Mesenchymal stem cell (in vitro differentiated cells and primary cell): ENCODE measurements around the gene PROSER2.
A peak's percentile ranks its signal among the peaks of the same experiment; 100 is the strongest.
"Not testable (repeated sequence)": the region's sequence is repeated elsewhere in the genome, so short reads cannot be mapped to it uniquely, and the experiment has no call there.

Experiments used
- DNase-seq: peaks from one replicate; pipeline ENCODE4 v3.0.0-alpha.2; 2013
- H2AFZ ChIP-seq: one replicate; pipeline ENCODE4 v1.6.1; 2013; ENCODE audit warnings: low read depth, mild to moderate bottlenecking, control low read depth, inconsistent platforms, low read length, moderate library complexity
- H2AK5ac ChIP-seq: 2 replicates; pipeline ENCODE4 v1.6.1; 2013; ENCODE audit warnings: low read length, moderate library complexity, mild to moderate bottlenecking, inconsistent platforms; ENCODE audit not compliant: severe bottlenecking
- H2BK120ac ChIP-seq: one replicate; pipeline ENCODE4 v1.6.1; 2013; ENCODE audit warnings: low read depth, mild to moderate bottlenecking, inconsistent platforms, low read length, moderate library complexity
- H2BK12ac ChIP-seq, 2 experiments: one replicate each; pipeline ENCODE4 v1.6.1; 2013; ENCODE audit warnings: inconsistent platforms in 2 of 2, low read length in 2 of 2, mild to moderate bottlenecking in 2 of 2, moderate library complexity in 2 of 2, control low read depth in 1 of 2
- H2BK15ac ChIP-seq: one replicate; pipeline ENCODE4 v1.6.1; 2013; ENCODE audit warnings: mild to moderate bottlenecking, low read depth, inconsistent platforms; ENCODE audit not compliant: poor library complexity, severe bottlenecking
- H2BK5ac ChIP-seq: 2 replicates; pipeline ENCODE4 v1.6.1; 2013; ENCODE audit warnings: low read depth, mild to moderate bottlenecking, low read length, control low read depth, inconsistent platforms; ENCODE audit not compliant: poor library complexity, severe bottlenecking
- H3K14ac ChIP-seq, 2 experiments: one replicate each; pipeline ENCODE4 v1.6.1; 2013; ENCODE audit warnings: inconsistent platforms in 2 of 2, low read length in 2 of 2, control low read depth in 1 of 2, mild to moderate bottlenecking in 1 of 2, moderate library complexity in 1 of 2
- H3K18ac ChIP-seq, 2 experiments: one replicate each; pipeline ENCODE4 v1.6.1; 2013; ENCODE audit warnings: inconsistent platforms in 2 of 2, low read length in 2 of 2, control low read depth in 1 of 2, low read depth in 1 of 2, mild to moderate bottlenecking in 1 of 2
- H3K23ac ChIP-seq, 2 experiments: one replicate each; pipeline ENCODE4 v1.6.1; 2013; ENCODE audit warnings: inconsistent platforms in 2 of 2, low read length in 2 of 2, mild to moderate bottlenecking in 2 of 2, moderate library complexity in 2 of 2, control low read depth in 1 of 2
- H3K27ac ChIP-seq: 2 replicates; pipeline ENCODE4 v1.5.1; 2013; ENCODE audit warnings: mild to moderate bottlenecking, moderate library complexity, low read length, control low read depth, inconsistent platforms; ENCODE audit not compliant: poor library complexity, severe bottlenecking
- H3K27me3 ChIP-seq, 2 experiments: 2 replicates each; pipeline versions ENCODE4 v1.6.1 to v1.7.0; 2013; ENCODE audit warnings: low read length in 2 of 2, mild to moderate bottlenecking in 2 of 2, moderate library complexity in 2 of 2, control low read depth in 1 of 2, inconsistent platforms in 1 of 2; ENCODE audit not compliant: control insufficient read depth in 1 of 2, insufficient read depth in 1 of 2
- H3K36me3 ChIP-seq, 2 experiments: 2 replicates each; pipeline versions ENCODE4 v1.6.1 to v1.7.0; 2013; ENCODE audit warnings: low read length in 2 of 2, control low read depth in 1 of 2, inconsistent platforms in 1 of 2, low read depth in 1 of 2, mild to moderate bottlenecking in 1 of 2; ENCODE audit not compliant: insufficient read depth in 2 of 2, control insufficient read depth in 1 of 2
- H3K4ac ChIP-seq, 2 experiments: one replicate each; pipeline ENCODE4 v1.6.1; 2013; ENCODE audit warnings: inconsistent platforms in 2 of 2, low read length in 2 of 2, mild to moderate bottlenecking in 2 of 2, moderate library complexity in 2 of 2, control low read depth in 1 of 2, low read depth in 1 of 2
- H3K4me1 ChIP-seq: 2 replicates; pipeline ENCODE4 v1.6.1; 2013; ENCODE audit warnings: low read depth, low read length, control low read depth; ENCODE audit not compliant: control insufficient read depth, insufficient read depth
- H3K4me2 ChIP-seq: 2 replicates; pipeline ENCODE4 v1.6.1; 2013; ENCODE audit warnings: low read length, mild to moderate bottlenecking, inconsistent platforms; ENCODE audit not compliant: poor library complexity, severe bottlenecking
- H3K4me3 ChIP-seq, 2 experiments: 2 replicates each; pipeline versions ENCODE4 v1.5.1 to v1.7.0; 2013; ENCODE audit warnings: low read length in 2 of 2, mild to moderate bottlenecking in 2 of 2, control low read depth in 1 of 2, low read depth in 1 of 2; ENCODE audit not compliant: insufficient read depth in 1 of 2
- H3K79me1 ChIP-seq: replicated peaks from 2 replicates; pipeline ENCODE4 v1.6.1; 2013; ENCODE audit warnings: mild to moderate bottlenecking, control low read depth, low read length, inconsistent platforms; ENCODE audit not compliant: poor library complexity, severe bottlenecking
- H3K9ac ChIP-seq: 2 replicates; pipeline ENCODE4 v1.7.0; 2013; ENCODE audit warnings: mild to moderate bottlenecking, low read length, moderate library complexity
- H3K9me3 ChIP-seq: 2 replicates; pipeline ENCODE4 v1.7.0; 2013; ENCODE audit warnings: mild to moderate bottlenecking, low read length; ENCODE audit not compliant: control insufficient read depth
- H4K8ac ChIP-seq: one replicate; pipeline ENCODE4 v1.6.1; 2013; ENCODE audit warnings: inconsistent platforms, mild to moderate bottlenecking, low read length, moderate library complexity
- H4K91ac ChIP-seq: one replicate; pipeline ENCODE4 v1.6.1; 2013; ENCODE audit warnings: mild to moderate bottlenecking, low read length, inconsistent platforms
- WGBS: methylation state at CpG from one replicate; pipeline ENCODE4 v1.1.7; 2013; ENCODE audit warnings: mixed read lengths; 5-methylcytosine and 5-hydroxymethylcytosine counted together

The PROSER2 gene

DNA sequence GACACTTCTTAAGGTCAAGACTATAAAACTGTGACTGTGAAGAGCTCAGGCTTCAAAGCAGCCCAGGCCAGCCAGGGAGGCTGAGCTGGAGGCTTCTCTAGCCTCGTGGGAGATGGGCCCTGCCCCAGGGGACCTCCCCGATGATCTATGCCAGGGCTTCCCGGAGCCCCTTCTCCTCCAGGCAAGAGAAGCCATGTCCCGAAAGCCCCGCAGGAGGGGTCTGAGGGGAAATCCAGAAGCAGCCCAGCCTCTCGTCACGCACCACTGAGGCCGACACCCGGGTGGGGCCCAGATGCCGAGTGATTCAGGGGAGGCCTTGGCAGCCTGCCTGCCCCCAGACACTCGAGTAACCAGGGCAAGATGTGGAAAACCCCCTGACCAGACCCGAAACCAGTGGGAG, 63.7 kb downstream of the PROSER2 start:
- Histone ChIP-seq H3K9me3 (no peaks in the 10 kb centered on the region), H2AK5ac (no peak overlapping the region), H4K91ac (no peak overlapping the region), H3K4me3 (no peak overlapping the region), H2BK12ac (no peak overlapping the region), H3K18ac (no peak overlapping the region), H2AFZ (no peak overlapping the region), H3K27me3 (no peaks in the 10 kb centered on the region), H2BK120ac (no peak overlapping the region), H3K4me1 (peaks cover 18% of the 10 kb centered on the region), H4K8ac (no peak overlapping the region), H3K14ac (no peak overlapping the region), H2BK5ac (no peak overlapping the region), H3K4me2 (no peak overlapping the region), H3K23ac (no peak overlapping the region), H3K4ac (no peak overlapping the region), H3K27ac (no peak overlapping the region), H3K36me3 (no peaks in the 10 kb centered on the region), H3K9ac (no peak overlapping the region), H3K79me1 (no peaks in the 10 kb centered on the region), H2BK15ac (no peak overlapping the region)
- no peak for DNase-seq
- WGBS = 90% methylated on average over 12 of the region's 12 CpGs

DNA sequence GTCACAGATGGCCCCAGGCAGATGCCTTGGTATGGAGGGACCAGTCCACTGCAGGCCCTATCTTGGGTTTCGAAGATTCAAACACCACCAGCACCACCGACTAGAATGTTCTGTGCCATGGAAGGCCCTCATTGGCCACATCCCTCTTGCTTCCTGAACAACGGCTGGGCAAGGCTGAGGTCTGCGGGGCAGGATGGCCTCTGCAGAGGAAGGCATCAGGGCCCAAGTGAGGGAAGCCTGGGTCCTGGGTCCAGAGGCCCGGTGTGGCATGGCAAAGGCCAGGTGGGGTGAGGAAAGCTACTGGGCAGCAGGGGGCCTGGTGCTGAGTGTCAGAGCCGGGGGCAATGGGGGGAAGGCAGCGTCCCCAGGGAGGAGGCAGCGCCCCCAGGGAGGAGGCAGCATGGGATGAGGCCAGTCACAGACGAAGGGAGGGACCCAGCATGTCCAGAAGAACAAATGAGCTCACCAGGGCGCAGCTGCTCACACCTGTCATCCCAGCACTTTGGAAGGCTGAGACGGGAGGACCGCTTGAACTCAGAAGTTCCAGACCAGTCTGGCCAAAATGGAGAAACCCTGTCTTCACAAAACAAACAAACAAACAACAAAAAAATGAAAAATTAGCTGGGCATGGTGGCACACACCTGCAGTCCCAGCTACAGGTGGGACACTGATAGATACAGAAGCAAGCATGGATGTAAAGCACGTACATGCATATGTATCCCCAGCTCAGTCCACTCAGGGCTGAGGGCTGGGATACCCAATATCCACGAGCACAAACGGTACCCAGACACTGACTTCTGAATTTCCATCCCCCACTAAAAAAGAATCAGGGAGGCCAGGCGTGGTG, 64.4 kb downstream of the PROSER2 start:
- Histone ChIP-seq H3K27ac (no peak overlapping the region), H3K36me3 (no peaks in the 10 kb centered on the region), H2BK5ac (no peak overlapping the region), H3K4me1 (peaks cover 15% of the 10 kb centered on the region), H3K18ac (no peak overlapping the region), H2BK12ac (no peak overlapping the region), H3K9me3 (no peaks in the 10 kb centered on the region), H2AK5ac (no peak overlapping the region), H3K14ac (peak overlapping the region in 1 of 2 experiments; percentile 37), H3K4me3 (no peak overlapping the region), H3K79me1 (no peaks in the 10 kb centered on the region), H3K4ac (no peak overlapping the region), H2AFZ (no peak overlapping the region), H4K91ac (no peak overlapping the region), H3K27me3 (no peaks in the 10 kb centered on the region), H2BK15ac (no peak overlapping the region), H3K9ac (no peak overlapping the region), H4K8ac (no peak overlapping the region), H3K23ac (no peak overlapping the region), H3K4me2 (no peak overlapping the region), H2BK120ac (no peak overlapping the region)
- no peak for DNase-seq
- WGBS = 83% methylated on average over 16 of the region's 16 CpGs

DNA sequence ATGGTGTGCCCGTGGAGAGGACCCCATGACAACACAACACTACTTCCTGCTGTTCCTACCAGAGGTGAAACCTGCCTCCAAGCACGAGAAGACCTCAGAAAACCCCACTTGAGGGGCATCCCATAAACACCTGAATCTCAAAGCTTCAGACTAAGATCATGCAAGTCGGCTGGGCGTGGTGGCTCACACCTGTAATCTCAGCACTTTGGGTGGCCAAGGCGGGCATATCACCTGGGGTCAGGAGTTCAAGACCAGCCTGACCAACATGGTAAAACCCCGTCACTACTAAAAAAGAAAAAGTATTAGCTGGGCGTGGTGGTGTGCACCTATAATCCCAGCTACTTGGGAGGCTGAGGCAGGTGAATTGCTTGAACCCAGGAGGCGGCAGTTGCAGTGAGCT, 66.1 kb downstream of the PROSER2 start:
- not testable (repeated sequence) for H4K91ac ChIP-seq, H3K79me1 ChIP-seq, H3K4ac ChIP-seq, H2AFZ ChIP-seq, H3K4me3 ChIP-seq, H3K9ac ChIP-seq, H2AK5ac ChIP-seq, H3K36me3 ChIP-seq, H2BK5ac ChIP-seq, DNase-seq, H3K27ac ChIP-seq, H3K4me2 ChIP-seq, H3K27me3 ChIP-seq, H2BK12ac ChIP-seq, H3K9me3 ChIP-seq, H3K23ac ChIP-seq, H4K8ac ChIP-seq, H3K18ac ChIP-seq, H2BK15ac ChIP-seq, H2BK120ac ChIP-seq, H3K14ac ChIP-seq
- peaks cover 17% of the 10 kb centered on the region for H3K4me1 ChIP-seq
- WGBS = 88% methylated on average over 8 of the region's 8 CpGs

- Histone ChIP-seq H2BK120ac (no peak overlapping the region), H3K36me3 (no peaks in the 10 kb centered on the region), H3K4me2 (no peak overlapping the region), H3K4ac (no peak overlapping the region), H3K27ac (no peak overlapping the region), H3K18ac (no peak overlapping the region), H3K79me1 (no peaks in the 10 kb centered on the region), H2BK5ac (no peak overlapping the region), H3K23ac (no peak overlapping the region), H3K4me3 (no peak overlapping the region), H3K14ac (no peak overlapping the region), H2BK12ac (no peak overlapping the region), H3K27me3 (no peaks in the 10 kb centered on the region), H3K9ac (no peak overlapping the region), H3K4me1 (peaks cover 7% of the 10 kb centered on the region), H2AFZ (no peak overlapping the region), H4K91ac (no peak overlapping the region), H4K8ac (no peak overlapping the region), H2BK15ac (no peak overlapping the region), H2AK5ac (peak overlapping the region; percentile 23), H3K9me3 (no peaks in the 10 kb centered on the region)
- 94% methylated on average over 22 of the region's 22 CpGs for WGBS
- DNase-seq = no peak
Observed at GRCh38 chr10:11891776-11892486, 68.8 kb downstream of the PROSER2 start.
